Transverse colon (tissue), 4 donors: ENCODE data around the gene SLC37A2. TPM values are rescaled to one million over a fixed set of nuclear protein-coding genes. Genes with fewer than 3 reads are reported as not detected.

Experiments
- DNase-seq: peaks from one replicate; pipeline ENCODE4 v3.0.0-alpha.2; 2019
- H3K27ac ChIP-seq, 4 donors: fragments of 200-600 bp; sonication (generic); 2 replicates each; pipeline ENCODE4 v1.5.1; 2016 to 2018; ENCODE audit warnings: inconsistent platforms in 4 of 4
- H3K27me3 ChIP-seq: fragments of 200-600 bp; sonication (generic); 2 replicates; pipeline ENCODE4 v1.5.1; 2017; ENCODE audit warnings: inconsistent platforms
- H3K36me3 ChIP-seq, 4 donors: fragments of 200-600 bp; sonication (generic); 2 replicates each; pipeline ENCODE4 v1.5.1; 2017 to 2019; ENCODE audit warnings: inconsistent platforms in 4 of 4
- H3K4me1 ChIP-seq, 4 donors: fragments of 200-600 bp; sonication (generic); 2 replicates each; pipeline ENCODE4 v1.5.1; 2017 to 2020; ENCODE audit warnings: inconsistent platforms in 4 of 4
- H3K4me3 ChIP-seq, 4 donors: fragments of 200-600 bp; sonication (generic); 1 replicate in 1 of 4; 2 replicates in 3 of 4; pipeline versions ENCODE4 v1.5.1 to v1.6.1; 2017 to 2019; ENCODE audit warnings: inconsistent platforms in 4 of 4
- H3K9me3 ChIP-seq, 2 donors: fragments of 200-600 bp; sonication (generic); 2 replicates each; pipeline ENCODE4 v1.5.1; 2017 to 2019; ENCODE audit warnings: inconsistent platforms in 2 of 2
- CTCF ChIP-seq, 5 experiments: fragments of 200-600 bp in 3 of 5; fragments of 450-650 bp in 2 of 5; sonication (generic) in 3 of 5; IDR thresholded peaks; 1 replicate in 2 of 5; 2 replicates in 3 of 5; pipeline ENCODE4 v1.5.1; 2016 to 2017; ENCODE audit warnings: antibody characterized with exemption in 5 of 5, inconsistent platforms in 3 of 5, mild to moderate bottlenecking in 2 of 5, moderate library complexity in 1 of 5
- EP300 ChIP-seq: sonication (generic); formaldehyde crosslinking; IDR thresholded peaks from one replicate; pipeline ENCODE4 v1.6.1; 2017; ENCODE audit warnings: antibody characterized with exemption, low read depth
- POLR2A ChIP-seq: fragments of 450-650 bp; IDR thresholded peaks from one replicate; pipeline ENCODE4 v1.6.1; 2016; ENCODE audit warnings: antibody characterized with exemption, mild to moderate bottlenecking, moderate library complexity
- POLR2AphosphoS5 ChIP-seq, 3 donors: sonication (generic); formaldehyde crosslinking; IDR thresholded peaks; one replicate each; pipeline ENCODE4 v1.6.1; 2016; ENCODE audit warnings: antibody characterized with exemption in 3 of 3
- WGBS, 2 donors: methylation state at CpG; one replicate each; pipeline ENCODE4 v1.1.5; 2018; ENCODE audit warnings: low coverage in 1 of 2; 5-methylcytosine and 5-hydroxymethylcytosine counted together
- in situ Hi-C, 4 donors: fragments of 200-750 bp; cut with MboI; loops; one replicate each; pipeline versions ENCODE4 v1.15.0 to v1.15.1; 2017; ENCODE audit warnings: low sequenced_read_pairs in 3 of 4, low pct_ligation_motif_present in 1 of 4, low pct_unique_long_range_greater_than_20kb in 1 of 4
- intact Hi-C: fragments of 100-400 bp; cut with DNase I; formaldehyde crosslinking; loops from one replicate; pipeline ENCODE4 v1.15.1; 2023; ENCODE audit warnings: low total_unique reads
- total RNA-seq, 4 donors: library from RNA; depleted of rRNA; stranded (reverse); fragments of >200 nt; gene quantifications; one replicate each; pipeline ENCODE4 v1.1.0, GENCODE V29; 2016

SLC37A2 gene
- total RNA-seq, 4 donors from 2014 or later: 2.4 to 20.6 (median 5.9) TPM

GRCh38 chr11:125072961-125073590 lies 10.0 kb downstream of the SLC37A2 start:
- Histone ChIP-seq H3K27ac (peak overlapping the region in 3 of 4 donors; percentile 22 to 57 (median 38)), H3K4me1 (peaks cover 0 to 9% (median 0%) of the 10 kb centered on the region in 4 donors), H3K9me3 (no peaks in the 10 kb centered on the region), H3K36me3 (no peaks in the 10 kb centered on the region), H3K4me3 (no peak overlapping the region), H3K27me3 (peaks cover 7% of the 10 kb centered on the region)
- DNase-seq: no peak
- intact Hi-C loops: no loop called here
- in situ Hi-C loops: no loop called here
- WGBS, 2 donors: 86% methylated on average over 12 of the region's 12 CpGs; no CpG with 5 or more reads in 1 of the 2 donors
- no peak for TF ChIP-seq POLR2AphosphoS5 (IDR thresholded peaks at IDR 0.05)
- no peak for TF ChIP-seq CTCF (IDR thresholded peaks at IDR 0.05)
- TF ChIP-seq EP300: no peak
- TF ChIP-seq POLR2A: no peak

- Histone ChIP-seq H3K36me3 (no peaks in the 10 kb centered on the region), H3K27ac (no peak overlapping the region), H3K9me3 (no peaks in the 10 kb centered on the region), H3K27me3 (peaks cover 7% of the 10 kb centered on the region), H3K4me1 (peaks cover 0 to 9% (median 0%) of the 10 kb centered on the region in 4 donors), H3K4me3 (no peak overlapping the region)
- intact Hi-C loops (no loop called here), in situ Hi-C loops (no loop called here)
- TF ChIP-seq POLR2AphosphoS5 (IDR thresholded peaks at IDR 0.05) (no peak), POLR2A (no peak), EP300 (no peak), CTCF (IDR thresholded peaks at IDR 0.05) (no peak)
- DNase-seq: no peak
- WGBS, 2 donors: 79 to 87% methylated on average over 6 to 19 of the region's 19 CpGs
Observed at GRCh38 chr11:125073616-125074483, 10.7 kb downstream of the SLC37A2 start.

GRCh38 chr11:125074511-125075241 lies 11.6 kb downstream of the SLC37A2 start:
- TF ChIP-seq CTCF (IDR thresholded peaks at IDR 0.05) (no peak), POLR2A (no peak), EP300 (no peak), POLR2AphosphoS5 (IDR thresholded peaks at IDR 0.05) (no peak)
- no peak overlapping the region for H3K27ac ChIP-seq
- H3K27me3 ChIP-seq: peaks cover 7% of the 10 kb centered on the region
- in situ Hi-C loops: no loop called here
- DNase-seq: no peak
- no peak overlapping the region for H3K4me3 ChIP-seq
- H3K4me1 ChIP-seq: peaks cover 0 to 9% (median 0%) of the 10 kb centered on the region in 4 donors
- no peaks in the 10 kb centered on the region for H3K9me3 ChIP-seq
- no peaks in the 10 kb centered on the region for H3K36me3 ChIP-seq
- intact Hi-C loops: no loop called here
- 70 to 74% methylated on average over 3 to 11 of the region's 11 CpGs for WGBS, 2 donors

GRCh38 chr11:125075242-125075625 lies 12.1 kb downstream of the SLC37A2 start:
- TF ChIP-seq EP300 (no peak), POLR2AphosphoS5 (IDR thresholded peaks at IDR 0.05) (no peak), POLR2A (no peak), CTCF (IDR thresholded peaks at IDR 0.05) (no peak)
- H3K27ac ChIP-seq: no peak overlapping the region
- H3K36me3 ChIP-seq: no peaks in the 10 kb centered on the region
- H3K9me3 ChIP-seq: no peaks in the 10 kb centered on the region
- peaks cover 7% of the 10 kb centered on the region for H3K27me3 ChIP-seq
- 20 to 81% methylated on average over 1 to 7 of the region's 7 CpGs for WGBS, 2 donors
- intact Hi-C loops: no loop called here
- no peak overlapping the region for H3K4me3 ChIP-seq
- no peak for DNase-seq
- in situ Hi-C loops: no loop called here
- H3K4me1 ChIP-seq: peaks cover 0 to 9% (median 0%) of the 10 kb centered on the region in 4 donors
